Smooth muscle cell (in vitro differentiated cells): ENCODE results near the gene UGGT2. TPM values are rescaled to one million over a fixed set of nuclear protein-coding genes. Genes with fewer than 3 reads are reported as not detected.

ENCODE experiments used
- DNase-seq: peaks from one replicate; lab custom pipeline; 2025; ENCODE audit not compliant: unreplicated experiment; lab: John Stamatoyannopoulos, UW
- H2AFZ ChIP-seq: fragments of 200-600 bp; sonication (generic); 2 replicates; pipeline ENCODE4 v1.6.0; 2016; ENCODE audit warnings: antibody characterized with exemption, low read depth, mild to moderate bottlenecking
- H3F3A ChIP-seq: fragments of 200-600 bp; sonication (generic); 2 replicates; pipeline ENCODE4 v1.6.0; 2017; ENCODE audit warnings: antibody characterized with exemption, low read depth
- H3K27ac ChIP-seq: fragments of 200-600 bp; sonication (generic); 2 replicates; pipeline ENCODE4 v1.5.1; 2016; ENCODE audit warnings: low read depth, mild to moderate bottlenecking
- H3K27me3 ChIP-seq: fragments of 200-600 bp; sonication (generic); 2 replicates; pipeline ENCODE4 v1.6.1; 2016; ENCODE audit warnings: low read depth, mild to moderate bottlenecking
- H3K36me3 ChIP-seq: fragments of 200-600 bp; sonication (generic); 2 replicates; pipeline ENCODE4 v1.5.1; 2016; ENCODE audit warnings: low read depth
- H3K4me1 ChIP-seq: fragments of 200-600 bp; sonication (generic); 2 replicates; pipeline ENCODE4 v1.5.1; 2016; ENCODE audit warnings: low read depth
- H3K4me2 ChIP-seq: fragments of 200-600 bp; sonication (generic); 2 replicates; pipeline ENCODE4 v1.6.0; 2016; ENCODE audit warnings: mild to moderate bottlenecking
- H3K4me3 ChIP-seq: fragments of 200-600 bp; sonication (generic); 2 replicates; pipeline ENCODE4 v1.5.1; 2016; ENCODE audit warnings: mild to moderate bottlenecking
- H3K79me2 ChIP-seq: fragments of 200-600 bp; sonication (generic); 2 replicates; pipeline ENCODE4 v1.6.0; 2016; ENCODE audit warnings: low read depth, mild to moderate bottlenecking
- H3K9ac ChIP-seq: fragments of 200-600 bp; sonication (generic); 2 replicates; pipeline ENCODE4 v1.6.0; 2016; ENCODE audit warnings: low read depth
- H3K9me3 ChIP-seq: fragments of 200-600 bp; sonication (generic); replicated peaks from 2 replicates; pipeline ENCODE4 v1.5.1; 2016; ENCODE audit warnings: low read depth
- H4K20me1 ChIP-seq: fragments of 200-600 bp; sonication (generic); 2 replicates; pipeline ENCODE4 v1.6.0; 2016; ENCODE audit warnings: low read depth
- CTCF ChIP-seq: fragments of 200-600 bp; sonication (generic); IDR thresholded peaks from 2 replicates; pipeline ENCODE4 v1.5.1; 2017; ENCODE audit warnings: borderline replicate concordance, mild to moderate bottlenecking, antibody characterized with exemption; ENCODE audit not compliant: insufficient read depth, poor library complexity, severe bottlenecking
- WGBS: methylation state at CpG from one replicate; pipeline ENCODE4 v1.1.7; 2016; ENCODE audit warnings: low lambda C conversion rate; 5-methylcytosine and 5-hydroxymethylcytosine counted together
- polyA plus RNA-seq: library from polyadenylated mRNA; unstranded; fragments of >200 nt; fragmentation: Nextera tagmentation; extraction: Ambion mirVana; gene quantifications from 2 replicates; pipeline ENCODE4 v1.2.1, GENCODE V29; 2016
- total RNA-seq: library from RNA; depleted of rRNA; stranded (reverse); fragments of >200 nt; gene quantifications from 2 replicates; pipeline ENCODE4 v1.2.3, GENCODE V29; 2014

UGGT2 gene
- total and polyA plus RNA-seq, 2 experiments from 2014 or later = 27.4 to 67.2 TPM

DNA sequence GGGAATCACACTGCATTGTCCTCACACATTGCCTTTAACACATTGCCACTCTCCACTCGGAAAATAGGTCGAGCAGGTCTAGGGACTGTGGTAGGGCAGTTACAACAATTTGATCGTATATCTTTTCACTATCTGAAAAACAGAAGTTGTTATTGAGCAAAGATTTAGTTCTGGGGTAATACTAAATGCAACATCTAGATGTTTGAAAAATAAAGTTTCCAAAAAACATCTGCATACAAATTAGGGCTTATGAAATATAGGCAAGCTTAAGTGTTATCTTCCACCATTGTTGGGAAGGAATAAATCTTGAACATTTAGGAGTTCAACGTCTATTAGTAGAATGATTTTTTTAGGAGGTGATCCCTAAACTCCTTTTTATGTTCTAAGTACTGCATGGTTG, 35.9 kb upstream of the UGGT2 start:
- Histone ChIP-seq H4K20me1 (no peaks in the 10 kb centered on the region), H3K27me3 (peaks cover 71% of the 10 kb centered on the region), H3K4me2 (no peak overlapping the region), H2AFZ (no peak overlapping the region), H3K27ac (no peak overlapping the region), H3K79me2 (no peaks in the 10 kb centered on the region), H3K9ac (no peak overlapping the region), H3K36me3 (no peaks in the 10 kb centered on the region), H3K4me1 (no peaks in the 10 kb centered on the region), H3K4me3 (no peak overlapping the region), H3K9me3 (no peaks in the 10 kb centered on the region), H3F3A (no peaks in the 10 kb centered on the region)
- no peak for TF ChIP-seq CTCF
- WGBS = 77% methylated on average over 4 of the region's 4 CpGs
- no peak for DNase-seq

- Histone ChIP-seq H3K79me2 (no peaks in the 10 kb centered on the region), H3K9ac (no peak overlapping the region), H2AFZ (no peak overlapping the region), H4K20me1 (no peaks in the 10 kb centered on the region), H3K9me3 (no peaks in the 10 kb centered on the region), H3K4me2 (no peak overlapping the region), H3F3A (no peaks in the 10 kb centered on the region), H3K27me3 (peaks cover 47% of the 10 kb centered on the region), H3K4me1 (no peaks in the 10 kb centered on the region), H3K4me3 (no peak overlapping the region), H3K36me3 (no peaks in the 10 kb centered on the region), H3K27ac (no peak overlapping the region)
- DNase-seq = no peak
- TF ChIP-seq CTCF = no peak
- 81% methylated on average over 1 of the region's 1 CpG for WGBS
These were observed 33.5 kb upstream of the UGGT2 start for GRCh38 chr13:96086736-96087135.

- no peak for TF ChIP-seq CTCF
- Histone ChIP-seq H3F3A (no peaks in the 10 kb centered on the region), H3K4me3 (no peak overlapping the region), H3K9ac (no peak overlapping the region), H3K9me3 (no peaks in the 10 kb centered on the region), H3K27me3 (peaks cover 12% of the 10 kb centered on the region), H2AFZ (no peak overlapping the region), H3K4me2 (no peak overlapping the region), H4K20me1 (no peaks in the 10 kb centered on the region), H3K27ac (no peak overlapping the region), H3K36me3 (no peaks in the 10 kb centered on the region), H3K79me2 (no peaks in the 10 kb centered on the region), H3K4me1 (no peaks in the 10 kb centered on the region)
- no peak for DNase-seq
These were observed 29.4 kb upstream of the UGGT2 start for GRCh38 chr13:96082640-96083039.

- H3K36me3 ChIP-seq = no peaks in the 10 kb centered on the region
- H4K20me1 ChIP-seq = no peaks in the 10 kb centered on the region
- H3K4me2 ChIP-seq = no peak overlapping the region
- no peak overlapping the region for H3K9ac ChIP-seq
- 41% methylated on average over 2 of the region's 2 CpGs for WGBS
- H3K79me2 ChIP-seq = no peaks in the 10 kb centered on the region
- DNase-seq = no peak
- H3K9me3 ChIP-seq = no peaks in the 10 kb centered on the region
- H2AFZ ChIP-seq = no peak overlapping the region
- peaks cover 4% of the 10 kb centered on the region for H3K27me3 ChIP-seq
- no peaks in the 10 kb centered on the region for H3K4me1 ChIP-seq
- H3K27ac ChIP-seq = no peak overlapping the region
- TF ChIP-seq CTCF = no peak
- no peak overlapping the region for H3K4me3 ChIP-seq
- H3F3A ChIP-seq = no peaks in the 10 kb centered on the region
These were observed 28.7 kb upstream of the UGGT2 start for GRCh38 chr13:96081888-96082287.
